LoVo (cell line): ENCODE data around the gene PALLD.

ENCODE experiments used
- DNase-seq: peaks from one replicate; pipeline ENCODE4 v3.0.0-alpha.2; 2016; ENCODE audit warnings: low spot score

PALLD gene

DNA sequence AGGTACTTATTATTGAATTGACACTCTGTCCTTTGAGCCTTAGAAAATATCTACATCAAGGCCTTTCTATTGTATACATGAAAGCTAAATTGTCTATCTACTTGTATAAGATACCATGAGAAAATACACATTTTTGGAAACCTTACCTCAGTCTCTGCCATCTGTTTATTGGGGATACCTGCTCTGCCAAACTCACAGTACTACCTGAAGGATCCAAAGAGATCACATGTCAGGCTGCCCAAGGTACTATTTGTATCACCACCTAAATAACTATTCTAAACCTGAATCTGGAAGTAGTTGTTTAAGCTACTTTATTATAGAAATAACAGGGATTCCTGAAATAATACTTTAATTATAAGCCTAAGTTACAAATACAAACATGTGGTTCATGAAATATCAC lies 126.2 kb downstream of the PALLD start:
- DNase-seq, result no peak

DNA sequence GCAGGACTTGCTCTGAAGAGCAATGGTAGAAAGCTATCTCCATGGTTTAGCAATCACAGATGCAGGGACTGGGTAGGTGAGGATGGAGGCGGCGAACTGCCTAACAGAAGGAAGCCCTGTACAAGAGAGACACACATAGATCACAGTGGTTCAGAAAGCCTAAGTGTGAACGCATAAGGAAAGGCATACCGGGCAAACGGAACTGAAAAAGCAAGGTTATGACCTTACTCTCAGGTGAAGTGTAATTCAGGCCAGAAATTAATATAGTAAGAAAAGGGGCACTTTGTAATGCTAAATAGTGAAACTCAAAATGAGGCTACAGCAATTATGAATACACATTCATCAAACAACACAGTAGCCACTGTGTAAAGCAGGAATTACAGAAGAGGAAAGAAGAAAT lies 126.6 kb downstream of the PALLD start:
- no peak for DNase-seq

DNA sequence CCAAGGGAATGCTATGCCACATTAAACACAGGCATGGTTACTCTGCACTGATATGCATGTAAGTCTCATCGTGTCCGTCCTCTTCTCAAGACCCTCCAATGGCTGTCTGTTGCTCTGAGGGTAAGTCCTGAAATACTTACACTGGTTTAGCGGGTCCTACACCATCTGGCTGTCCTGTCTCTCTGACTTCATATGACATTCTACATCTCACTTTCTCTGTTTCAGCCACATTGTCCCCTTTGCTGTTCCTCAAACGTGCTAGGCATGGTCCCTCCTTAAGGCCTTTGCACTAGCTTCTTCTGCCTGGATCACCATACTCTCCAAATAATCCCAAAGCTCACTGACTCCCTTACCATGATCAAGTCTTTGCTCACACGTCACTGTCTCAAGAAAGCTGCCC lies 131.4 kb downstream of the PALLD start:
- DNase-seq, result no peak

DNA sequence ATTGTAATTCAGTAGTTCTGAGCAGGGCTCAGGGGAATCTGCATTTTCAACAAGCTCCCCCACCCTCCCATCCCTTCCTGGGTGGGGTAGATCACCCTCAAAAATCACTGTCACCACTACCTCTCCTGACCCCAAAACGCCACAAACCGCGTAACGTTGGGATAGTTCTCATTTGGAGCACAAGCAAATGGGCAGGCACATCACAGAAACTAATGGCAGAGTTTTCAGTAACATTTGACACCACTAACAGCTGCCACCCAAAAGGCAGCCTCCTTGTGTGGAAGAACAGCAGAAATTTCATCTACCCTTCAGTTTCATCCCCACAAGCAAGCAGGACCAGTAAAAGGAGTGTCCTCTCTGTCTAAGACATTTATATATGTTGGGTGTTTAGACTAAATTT lies 132.7 kb downstream of the PALLD start:
- no peak for DNase-seq

DNA sequence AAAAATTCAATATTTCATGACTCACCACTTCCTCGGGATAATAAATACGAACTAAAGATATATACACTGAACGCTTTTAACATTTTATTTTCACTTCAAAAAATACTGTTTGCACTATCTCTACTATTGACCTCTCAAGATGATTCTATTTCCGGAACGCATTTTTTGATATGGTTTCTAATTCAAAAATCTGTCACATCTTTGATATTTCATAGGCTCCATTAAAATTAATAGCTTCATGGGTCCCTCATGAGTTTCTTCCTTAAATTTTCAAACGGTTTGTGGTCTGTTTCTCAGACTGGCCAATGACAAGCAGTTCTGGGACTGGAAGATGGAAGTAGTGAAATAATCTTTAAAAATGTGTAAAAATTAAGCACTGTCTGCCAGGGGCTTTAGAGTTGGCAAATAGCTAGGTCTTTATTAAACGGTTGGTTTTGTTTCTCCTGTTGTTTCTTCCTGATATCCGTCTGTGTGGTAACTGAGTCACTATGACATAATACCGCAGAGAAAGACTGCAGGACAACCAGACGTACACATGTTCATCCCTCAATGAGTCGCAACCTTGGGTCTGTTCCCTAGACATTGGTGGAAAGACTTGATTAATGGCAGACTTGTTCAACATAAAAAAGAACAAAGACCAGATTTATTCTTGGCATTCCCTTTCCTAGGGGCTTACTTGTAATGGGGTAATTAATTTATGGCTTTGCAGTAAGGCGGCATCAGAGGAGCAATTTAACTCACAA lies 133.8 kb downstream of the PALLD start:
- no peak for DNase-seq

DNA sequence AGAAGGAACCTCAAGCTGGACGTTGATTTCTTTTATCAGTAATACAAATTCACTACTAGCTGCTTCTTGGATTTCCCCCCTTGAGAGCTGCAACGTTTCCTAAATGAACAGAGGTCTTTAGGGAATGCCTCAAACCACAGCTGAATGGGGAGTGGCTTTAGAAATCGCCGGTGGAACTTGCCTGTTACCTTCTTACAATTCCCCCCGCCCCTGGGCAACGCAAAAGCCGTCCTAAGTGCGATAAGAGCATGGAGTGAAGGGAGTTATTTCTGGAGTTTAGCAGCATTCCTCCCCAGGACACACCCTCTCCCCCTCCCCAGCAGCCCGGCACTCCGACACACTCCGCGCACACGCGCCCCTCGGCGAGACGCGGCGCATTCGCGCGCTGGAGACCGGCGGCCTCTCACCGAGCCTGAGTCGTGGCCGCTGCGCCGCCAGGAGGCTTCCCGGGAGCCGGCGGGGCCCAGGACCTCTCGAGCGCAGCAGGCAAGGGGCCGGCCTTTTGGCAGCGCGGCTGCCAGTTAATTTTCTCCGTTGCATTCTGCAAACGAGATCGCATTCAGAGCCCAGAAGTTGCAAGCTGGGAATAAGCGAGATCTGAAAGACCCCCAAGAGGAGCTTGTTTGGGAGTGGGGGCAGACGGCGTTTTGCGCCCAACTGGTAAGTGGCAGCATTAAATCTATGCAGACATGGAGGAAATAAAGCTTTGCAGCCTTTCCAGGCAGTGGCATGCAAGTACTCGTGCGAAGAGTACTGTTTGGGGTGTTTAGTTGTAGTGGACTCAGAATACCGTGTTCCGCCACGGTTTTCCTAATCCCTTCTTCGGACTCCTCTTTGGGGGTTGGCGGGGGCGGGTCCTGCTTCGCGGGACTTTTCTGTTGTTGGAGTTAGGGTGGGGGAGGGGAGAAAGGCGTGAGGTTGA lies 134.7 kb downstream of the PALLD start:
- peak; percentile 69 for DNase-seq

DNA sequence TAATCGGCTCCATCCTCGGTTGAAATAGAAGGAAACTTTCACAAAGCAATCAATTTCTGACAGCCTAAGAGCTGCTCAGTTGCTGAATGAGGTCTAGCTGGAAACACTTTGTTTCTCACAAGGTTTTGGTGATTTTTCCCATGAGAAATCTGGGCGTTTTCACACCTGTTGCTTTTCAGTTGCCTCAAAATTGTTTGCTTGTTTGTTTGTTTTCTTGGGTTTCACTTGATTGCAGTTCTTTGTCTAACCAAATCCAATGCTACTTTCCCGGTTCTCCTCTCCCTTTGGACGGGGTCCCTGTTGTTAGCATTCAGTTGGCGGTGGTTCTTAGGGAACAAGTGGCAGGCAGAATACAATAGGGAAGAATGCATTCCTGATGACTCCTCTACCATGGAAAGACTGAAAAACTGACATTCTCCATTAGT lies 135.5 kb downstream of the PALLD start:
- DNase-seq, result no peak

DNA sequence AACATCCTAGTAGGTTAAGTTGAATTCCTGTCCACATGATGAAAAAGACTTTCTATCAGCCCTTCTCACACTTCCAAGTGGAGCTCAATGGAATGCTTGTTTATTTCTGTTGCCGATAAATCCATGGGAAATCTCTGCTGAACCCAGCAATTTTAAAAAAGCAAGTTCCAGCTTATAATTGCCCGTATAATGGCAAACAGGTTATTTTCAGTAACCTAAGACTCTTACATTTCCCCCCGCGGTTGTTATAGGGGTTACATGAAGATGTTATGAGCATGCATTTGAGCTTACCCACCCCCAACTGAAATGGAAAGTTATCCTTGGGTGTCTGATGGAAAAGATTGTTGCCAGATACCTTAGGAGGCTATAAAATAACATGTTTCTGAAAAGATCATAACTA lies 136.2 kb downstream of the PALLD start:
- no peak for DNase-seq

DNA sequence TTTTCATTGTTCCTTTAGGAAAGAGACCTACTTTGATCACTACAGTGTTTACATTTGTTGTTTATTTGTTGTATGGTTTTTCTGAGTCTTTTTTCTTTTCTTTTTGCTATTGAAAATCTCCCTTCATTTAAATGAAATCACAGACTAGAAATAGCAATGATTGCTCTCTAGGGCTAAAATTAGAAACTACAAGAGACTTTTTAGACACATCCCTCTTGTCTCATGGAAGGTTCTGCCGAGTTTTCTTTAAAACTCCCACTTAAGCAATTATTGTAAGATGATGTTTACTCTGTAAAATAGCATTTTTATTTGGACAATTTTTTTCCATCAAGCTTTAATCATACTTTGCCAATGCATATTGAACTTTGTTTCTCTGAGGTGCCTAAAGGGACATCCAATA lies 136.6 kb downstream of the PALLD start:
- no peak for DNase-seq

DNA sequence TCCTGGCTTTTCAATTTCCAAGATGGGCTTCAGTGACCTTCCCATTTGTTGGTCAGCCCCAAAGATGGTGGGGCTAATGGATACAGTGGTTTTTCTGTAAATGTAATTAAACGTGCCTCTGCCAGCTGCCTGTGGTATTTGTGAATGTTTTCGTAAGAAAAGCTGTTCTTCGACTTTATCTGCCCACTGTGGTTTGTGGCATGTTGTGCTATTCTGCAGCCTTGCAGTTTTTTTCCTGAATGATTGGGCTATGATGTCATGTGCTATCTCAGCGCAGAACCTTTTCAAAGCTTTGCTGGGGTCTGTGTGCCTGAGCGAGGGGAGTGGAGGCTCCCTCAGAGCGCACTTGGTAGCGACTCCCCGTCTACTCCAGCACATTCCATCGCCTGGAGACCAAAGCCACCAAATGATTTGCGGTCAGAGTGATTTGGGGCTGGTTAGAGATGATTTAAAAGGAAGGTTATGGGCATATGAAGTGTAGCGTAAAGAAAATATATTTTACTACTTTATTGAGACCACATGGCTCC lies 137.5 kb downstream of the PALLD start:
- DNase-seq, result no peak

DNA sequence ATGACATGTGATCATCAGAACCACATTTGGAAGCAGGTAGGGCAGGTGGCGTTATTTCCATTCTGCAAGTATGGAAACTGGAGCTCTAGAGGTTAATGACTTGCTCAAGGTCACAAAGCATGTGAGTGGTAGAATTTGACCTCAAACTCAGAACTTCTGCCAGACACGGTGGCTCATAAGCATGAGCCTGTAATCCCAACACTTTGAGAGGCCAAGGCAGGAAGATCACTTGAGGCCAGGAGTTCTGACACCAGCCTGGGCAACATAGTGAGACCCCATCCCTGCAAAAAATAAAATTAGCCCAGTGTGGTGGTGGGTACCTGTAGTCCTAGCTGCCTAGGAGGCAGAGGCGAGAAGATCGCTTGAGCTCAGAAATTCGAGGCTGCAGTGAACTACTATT lies 139.2 kb downstream of the PALLD start:
- DNase-seq, result no peak

DNA sequence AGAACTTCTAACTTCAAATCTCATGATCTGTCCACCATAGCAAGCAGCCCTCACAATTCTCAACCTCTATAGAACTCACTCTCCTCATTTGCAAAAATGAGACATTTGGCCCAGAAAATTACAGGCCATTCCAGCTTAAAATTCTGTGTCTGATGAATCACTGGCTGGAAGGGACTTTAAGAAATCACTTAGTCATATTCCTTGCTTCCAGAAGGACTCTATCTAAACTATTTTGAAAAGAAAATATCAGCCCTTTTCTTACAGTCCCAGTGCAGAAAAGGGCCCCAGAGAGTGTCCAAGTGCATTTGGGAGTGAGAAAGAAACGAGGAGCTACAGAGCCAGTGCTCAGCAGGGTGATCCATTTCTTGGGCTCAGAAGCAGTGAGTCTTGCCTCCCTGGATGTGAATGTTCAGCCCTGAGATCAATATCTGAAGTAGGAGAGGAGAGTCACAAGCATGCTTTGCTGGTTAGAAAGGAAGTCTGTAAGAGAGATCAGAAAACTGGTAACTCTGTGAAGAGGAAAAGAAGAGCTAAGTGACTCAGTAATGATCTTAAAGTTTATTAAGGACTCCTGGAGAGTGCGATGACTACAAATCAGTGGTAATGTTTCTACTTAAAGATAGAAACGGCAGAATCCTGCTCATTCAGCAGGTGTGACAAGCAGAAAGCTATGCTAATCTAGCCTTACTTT lies 139.8 kb downstream of the PALLD start:
- no peak for DNase-seq

DNA sequence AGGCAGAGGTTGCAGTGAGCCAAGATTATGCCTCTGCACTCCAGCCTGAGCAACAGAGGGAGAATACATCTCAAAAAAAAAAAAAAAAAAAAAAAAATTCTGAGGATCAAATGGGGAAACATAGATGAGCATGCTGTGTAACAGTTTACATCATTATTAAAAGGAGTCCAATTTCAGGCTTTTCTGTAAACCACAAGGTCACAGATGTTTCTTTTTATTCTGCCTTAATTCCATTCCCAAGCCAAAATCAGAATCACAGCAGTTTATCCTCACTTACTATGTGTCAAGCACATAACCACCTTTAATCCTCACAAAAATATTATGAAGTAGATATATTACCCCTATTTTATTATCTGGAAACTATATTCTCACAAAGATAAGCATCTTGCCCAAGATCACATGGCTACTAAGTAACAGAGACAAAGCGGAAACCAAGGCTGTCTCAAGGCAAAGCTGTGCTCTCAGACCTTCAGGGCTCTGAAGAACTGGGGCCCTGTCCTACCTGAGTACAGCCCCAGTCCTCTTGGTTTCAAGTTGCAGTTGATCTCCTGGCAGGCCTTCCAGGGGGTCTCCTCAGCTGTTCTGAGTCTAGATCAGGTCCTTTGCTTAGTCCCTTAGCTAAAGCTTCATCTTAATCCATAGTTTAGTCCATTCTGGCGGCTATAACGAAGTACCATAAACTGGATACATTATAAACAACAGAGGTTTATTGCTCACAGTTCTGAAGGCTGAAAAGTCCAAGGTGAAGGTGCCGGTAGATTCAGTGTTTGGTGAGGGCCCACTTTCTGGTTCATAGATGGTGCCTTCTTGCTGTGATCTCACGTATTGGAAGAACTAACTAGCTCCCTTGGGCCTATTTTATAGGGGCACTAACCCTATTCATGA lies 141.3 kb downstream of the PALLD start:
- DNase-seq, result no peak

DNA sequence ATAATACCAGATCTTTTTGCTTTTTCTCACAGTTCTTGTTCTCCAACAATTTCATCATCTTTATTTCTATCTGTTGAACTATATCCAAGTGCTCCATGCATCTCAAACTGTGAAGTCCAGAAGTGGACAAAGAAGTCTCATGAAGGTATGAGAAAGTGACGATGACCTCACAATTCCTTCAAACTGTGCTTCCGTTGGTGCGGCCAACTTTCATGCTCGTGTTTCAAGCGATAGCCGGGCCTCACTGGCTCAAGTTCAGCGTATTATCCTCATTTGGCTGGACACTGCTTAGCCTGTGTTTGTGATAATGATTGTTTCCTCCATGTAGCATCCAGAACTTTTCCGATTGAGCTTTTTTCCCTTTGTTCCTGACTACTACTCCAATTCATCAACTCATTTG lies 143.1 kb downstream of the PALLD start:
- no peak for DNase-seq

DNA sequence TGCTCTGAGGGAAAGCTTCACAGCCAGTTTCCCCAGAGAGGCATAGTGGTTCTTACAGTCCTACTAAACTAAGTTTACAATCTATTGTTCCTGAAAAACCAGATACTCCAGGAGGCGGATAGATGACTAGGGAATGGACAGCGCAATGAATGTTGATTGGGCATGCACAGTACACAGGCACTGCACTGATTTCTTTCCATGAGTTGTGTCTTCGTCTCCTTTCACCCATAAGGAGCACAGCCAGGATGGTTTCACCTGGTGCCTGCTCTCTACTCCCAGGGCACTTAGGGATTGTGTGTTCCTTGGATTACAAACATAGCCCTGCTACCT lies 144.9 kb downstream of the PALLD start:
- DNase-seq, result no peak

DNA sequence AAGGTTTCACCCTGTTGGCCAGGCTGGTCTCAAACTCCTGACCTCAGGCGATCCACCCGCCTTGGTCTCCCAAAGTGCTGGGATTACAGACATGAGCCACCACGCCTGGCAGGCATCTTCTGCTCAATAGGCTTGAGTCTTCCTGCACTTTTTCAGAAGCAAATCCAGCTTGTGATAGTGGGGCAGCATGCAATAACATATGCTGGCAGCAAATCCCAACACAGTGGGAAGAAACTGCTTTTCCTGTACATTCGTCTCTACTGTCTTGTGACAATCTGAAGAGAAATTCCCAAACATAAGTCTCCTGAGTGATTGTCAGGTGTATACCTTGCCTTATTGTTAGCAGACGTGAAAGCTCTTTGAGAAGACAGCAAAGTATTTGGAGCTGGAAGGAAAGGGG lies 145.7 kb downstream of the PALLD start:
- DNase-seq, result no peak

DNA sequence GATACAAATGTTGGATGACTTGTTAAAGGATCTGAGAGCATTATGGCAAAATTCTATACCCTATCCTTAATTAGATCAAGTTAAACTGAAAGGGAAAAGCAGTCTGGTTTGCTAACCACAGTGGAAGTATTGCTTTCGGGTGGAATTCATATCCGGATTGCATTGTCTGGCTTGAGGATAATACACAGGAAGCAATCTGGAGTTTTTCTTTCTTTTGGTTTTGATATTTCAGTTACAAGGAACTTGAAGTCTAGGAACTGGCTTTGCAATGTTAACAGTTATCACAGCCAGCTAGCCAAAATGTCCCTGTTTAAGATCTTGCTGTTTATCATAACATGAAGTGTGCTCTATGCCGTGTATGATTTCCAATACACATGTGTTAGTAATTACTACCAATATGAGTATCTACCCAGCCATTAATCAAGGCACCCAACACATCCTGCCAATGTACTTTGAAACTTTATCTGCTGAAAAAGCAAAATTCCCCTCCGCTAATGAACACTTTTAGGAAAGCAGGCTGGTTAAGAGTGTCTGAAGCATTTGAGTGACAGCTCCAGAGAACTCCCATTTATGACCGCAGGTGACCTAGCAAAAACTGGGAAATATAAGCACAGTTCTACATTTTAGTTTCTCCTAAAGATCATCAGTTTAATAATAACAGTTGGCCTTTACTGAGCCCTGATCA lies 146.4 kb downstream of the PALLD start:
- no peak for DNase-seq

DNA sequence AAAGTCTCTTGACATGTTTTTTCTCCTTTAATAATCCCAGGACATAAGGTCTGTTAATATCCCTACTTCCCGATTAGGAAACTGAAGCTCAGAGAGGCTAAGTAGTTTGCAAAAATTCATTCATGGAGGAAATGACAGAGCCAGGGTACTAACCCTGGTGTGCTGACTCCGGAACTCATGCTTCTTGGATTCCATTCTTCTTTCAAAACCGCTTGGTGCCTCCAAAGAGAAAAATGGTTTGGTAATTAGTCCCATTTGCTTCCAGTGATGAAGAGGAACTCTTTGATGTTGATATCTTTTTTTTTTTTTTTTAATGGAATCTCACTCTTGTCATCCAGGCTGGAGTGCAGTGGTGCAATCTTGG lies 146.9 kb downstream of the PALLD start:
- no peak for DNase-seq

DNA sequence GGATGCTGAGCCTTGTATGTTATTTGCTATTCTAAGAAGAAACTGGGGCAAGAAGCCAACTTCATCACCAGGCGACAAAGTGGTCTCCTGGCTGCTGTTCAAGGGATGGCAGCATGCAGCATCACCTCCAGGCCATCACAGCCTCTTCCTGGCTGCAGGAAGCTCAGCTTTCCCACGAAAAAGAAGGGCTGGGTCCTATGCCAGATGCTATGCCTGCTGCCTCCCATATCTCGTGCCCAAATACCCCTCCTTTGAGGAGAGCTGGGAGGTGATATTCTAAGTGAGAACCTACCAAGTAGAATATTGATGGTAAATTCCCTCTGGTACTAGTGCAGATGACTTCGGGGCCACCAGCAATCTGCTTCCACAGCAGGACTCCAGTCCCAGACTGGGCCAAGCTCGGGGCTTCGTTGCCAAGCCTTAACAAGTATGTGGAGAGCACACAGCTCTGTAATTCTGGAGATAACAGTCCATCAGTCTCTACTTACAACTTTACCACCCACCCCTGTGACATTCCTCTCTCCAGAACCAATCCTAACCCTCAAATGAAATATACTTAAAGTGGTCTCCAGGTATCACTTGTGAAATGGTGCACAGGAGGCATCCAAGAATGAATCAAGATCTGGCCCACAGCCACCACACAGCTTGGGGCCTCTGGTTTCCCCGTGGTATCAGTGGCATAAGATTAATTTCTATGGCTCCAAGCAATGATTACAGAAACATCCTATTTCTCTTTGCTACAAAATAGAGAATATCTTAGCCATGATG lies 149.3 kb downstream of the PALLD start:
- no peak for DNase-seq

DNA sequence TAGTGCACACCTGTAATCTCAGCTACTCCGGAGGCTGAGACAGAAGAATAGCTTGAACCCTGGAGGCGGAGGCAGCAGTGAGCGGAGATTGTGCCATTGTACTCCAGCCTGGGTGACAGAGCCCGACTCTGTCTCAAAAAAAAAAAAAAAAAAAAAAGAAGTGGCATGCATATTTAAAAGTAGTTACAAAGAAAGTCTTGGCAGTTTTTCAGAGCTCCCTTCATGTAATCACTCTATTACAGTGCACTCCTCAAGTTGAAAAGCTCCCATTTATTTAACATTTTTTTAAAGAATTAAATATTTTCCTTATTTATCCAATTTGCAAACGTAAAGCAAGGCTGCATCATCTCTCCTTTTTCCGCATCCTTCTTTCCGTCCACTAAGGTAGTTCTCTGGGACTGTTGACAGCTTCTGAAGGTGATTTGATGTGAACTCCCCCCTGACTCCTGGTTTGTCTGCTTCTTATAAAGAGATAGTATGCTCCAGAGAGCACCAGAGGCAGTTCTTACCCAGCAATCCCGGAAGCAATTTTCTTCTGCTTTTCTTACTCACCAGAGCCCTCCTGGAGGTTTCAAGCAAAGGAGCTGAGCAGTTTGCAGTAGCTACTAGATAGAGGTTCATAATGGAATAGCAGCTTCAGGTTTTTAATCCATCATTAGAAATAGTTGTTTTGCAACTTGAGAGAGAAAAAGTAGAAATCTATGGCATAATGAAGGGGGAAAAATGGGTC lies 151.0 kb downstream of the PALLD start:
- no peak for DNase-seq
